AG09309 (cell line): ENCODE measurements around the gene APP.
A peak's percentile ranks its signal among the peaks of the same experiment; 100 is the strongest.

Source experiments
- DNase-seq: peaks from one replicate; pipeline ENCODE4 v3.0.0-alpha.2; 2010; ENCODE audit warnings: low read depth
- H3K4me3 ChIP-seq: 2 replicates; pipeline ENCODE4 v1.5.1; 2011; ENCODE audit warnings: mild to moderate bottlenecking, low read depth, low read length, moderate library complexity; ENCODE audit not compliant: control insufficient read depth
- CTCF ChIP-seq: IDR thresholded peaks from 2 replicates; pipeline ENCODE4 v1.5.1; 2011; ENCODE audit warnings: mild to moderate bottlenecking, low read depth, low read length, inconsistent platforms; ENCODE audit not compliant: insufficient read depth, control insufficient read depth; ENCODE audit errors: missing control alignments

The APP gene

GRCh38 chr21:26177746-26178426 is 7.3 kb upstream of the APP start:
- H3K4me3 ChIP-seq, result no peak overlapping the region
- no peak for TF ChIP-seq CTCF

GRCh38 chr21:26177187-26177586 is 6.6 kb upstream of the APP start:
- DNase-seq, result no peak
- no peak overlapping the region for H3K4me3 ChIP-seq
- TF ChIP-seq CTCF, result no peak

More at GRCh38 chr21:26177746-26178426, 7.3 kb upstream of the APP start:
- no peak for DNase-seq

DNA sequence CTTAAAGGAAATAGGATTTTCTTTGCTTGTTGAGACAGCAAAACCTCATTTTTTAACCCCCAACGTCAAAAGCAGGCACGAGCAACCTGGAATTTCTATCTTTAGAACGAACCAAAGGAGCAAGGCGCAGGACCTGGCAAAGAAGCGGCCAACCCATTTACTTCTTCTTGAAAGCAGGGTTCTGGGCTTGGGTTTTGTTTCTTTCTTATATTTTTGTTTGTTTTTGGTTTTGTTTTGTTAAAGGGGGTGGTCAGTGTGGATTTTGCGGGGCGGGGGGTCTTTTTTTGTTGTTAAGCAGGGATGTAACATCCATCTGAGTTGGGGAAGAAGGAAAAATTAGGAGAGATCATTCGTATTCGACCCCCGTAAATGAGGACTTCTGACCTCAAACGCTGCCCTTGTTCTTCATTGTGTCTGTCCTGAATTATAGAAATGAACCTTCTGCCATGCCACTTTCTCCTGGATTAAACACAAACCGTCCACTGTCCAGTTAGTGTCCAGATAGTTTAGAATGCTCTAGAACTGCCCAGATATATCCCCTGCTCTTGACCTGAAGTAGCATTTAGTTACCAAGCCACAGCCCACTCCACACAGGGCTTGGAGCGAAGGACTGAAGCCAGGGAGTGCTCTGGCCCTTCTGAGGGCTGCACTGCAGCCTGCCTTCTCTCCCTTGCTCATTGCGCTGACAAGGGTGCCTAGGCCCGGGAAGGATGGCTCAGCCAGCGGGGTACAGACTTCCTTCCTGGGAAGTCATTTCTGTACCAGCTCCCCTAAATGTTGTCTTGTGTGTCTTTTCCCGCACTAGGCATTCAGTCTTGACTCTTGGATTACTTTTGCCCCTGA is 909 bp upstream of the APP start:
- no peak for TF ChIP-seq CTCF
- peak overlapping the region; percentile 54; the same call in 1 of the 2 replicates for H3K4me3 ChIP-seq
- DNase-seq, result no peak

DNA sequence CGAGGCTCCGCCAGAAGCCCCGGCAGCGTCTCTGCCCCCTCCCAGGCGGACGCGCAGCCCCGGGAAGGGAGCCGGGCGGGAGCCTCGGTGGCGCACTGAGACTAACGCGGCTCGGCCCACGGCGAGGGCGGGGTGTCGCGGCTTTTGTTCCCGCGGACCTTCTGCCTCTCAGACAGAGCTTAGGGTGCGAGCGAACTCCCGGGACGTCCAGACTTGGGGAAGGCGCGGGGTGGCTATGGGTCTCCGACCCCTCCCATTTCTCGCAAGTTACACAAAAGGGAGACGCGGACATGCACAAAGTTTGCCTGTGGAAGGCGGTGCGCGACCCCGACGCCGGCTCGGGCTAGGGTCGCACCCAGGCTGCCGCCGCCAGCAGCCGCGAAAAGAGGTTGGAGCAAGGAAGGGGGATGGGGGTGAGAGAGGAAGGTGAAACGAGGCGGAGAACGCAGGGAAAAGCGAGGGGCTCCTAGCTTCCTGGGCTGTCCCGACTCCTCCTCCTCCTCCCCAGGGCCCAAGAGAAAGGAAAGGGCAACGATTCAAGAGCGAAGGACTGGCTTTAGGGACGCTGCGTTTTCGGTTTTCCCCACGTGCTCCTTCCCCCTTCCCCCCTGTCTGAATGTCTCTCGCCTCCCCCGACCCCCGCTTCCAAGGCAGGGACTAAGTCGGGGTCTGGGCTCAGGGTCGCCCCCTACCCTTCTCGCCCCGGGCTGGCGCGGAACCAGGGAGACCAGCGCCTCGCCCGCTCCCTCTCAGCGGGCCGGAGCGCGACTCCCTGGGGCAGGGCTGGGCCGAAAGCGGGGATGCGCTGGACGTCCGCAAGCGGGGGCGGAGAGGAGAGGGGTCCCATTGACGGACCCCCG is 729 bp downstream of the APP start:
- no peak for TF ChIP-seq CTCF
- no peak for DNase-seq
- H3K4me3 ChIP-seq, result peak overlapping the region; percentile 66

DNA sequence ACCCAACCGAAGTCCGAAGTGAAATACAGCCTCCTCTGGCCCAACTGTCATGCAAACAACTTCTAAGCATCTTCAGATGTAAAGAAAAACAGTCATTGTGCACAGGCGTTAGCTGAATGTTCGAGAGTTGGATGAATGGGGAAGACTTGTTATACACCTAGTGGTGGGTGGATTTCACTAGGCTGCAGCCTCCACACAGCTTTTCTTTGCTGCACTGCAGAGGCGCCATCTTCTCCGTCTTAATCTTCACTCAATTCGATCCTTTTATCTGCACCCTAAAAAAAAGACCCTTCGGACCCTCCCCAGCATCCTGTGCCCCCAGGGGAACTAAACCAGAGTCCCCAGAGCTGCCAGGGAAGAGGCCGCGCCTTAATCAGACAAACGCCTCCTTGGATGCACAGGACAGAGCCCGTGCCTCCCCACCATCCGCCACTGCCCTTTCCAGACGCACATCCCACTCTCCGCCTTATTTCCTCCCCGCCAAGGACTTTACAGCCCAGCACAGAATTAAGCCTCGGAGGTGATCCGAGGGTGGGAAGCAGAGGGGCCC is 1.4 kb downstream of the APP start:
- no peak for DNase-seq
- H3K4me3 ChIP-seq, result peak overlapping the region; percentile 66
- TF ChIP-seq CTCF, result peak; percentile 51

DNA sequence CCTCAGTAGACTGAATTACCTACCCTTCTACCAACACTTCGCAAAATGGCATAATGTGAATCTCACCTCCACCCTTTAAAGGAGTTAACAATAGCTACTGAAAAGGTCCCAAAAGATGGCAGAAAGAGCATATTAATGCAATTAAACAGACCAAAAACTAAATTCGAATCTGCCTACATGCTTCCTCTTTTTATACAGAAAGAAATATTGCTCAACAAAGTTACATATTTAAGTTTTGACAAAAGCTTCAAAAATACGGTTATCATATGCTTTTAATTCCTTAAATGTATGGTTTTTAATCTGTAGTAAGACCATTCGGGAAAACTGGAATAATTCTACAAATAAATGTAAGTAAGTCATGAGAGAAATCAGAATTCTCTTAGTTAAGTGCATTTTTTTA is 2.2 kb downstream of the APP start:
- no peak overlapping the region for H3K4me3 ChIP-seq
- TF ChIP-seq CTCF, result no peak
- DNase-seq, result no peak
